Stimulated activated CD4-positive, alpha-beta T cell treated with anti-CD3 and anti-CD28 coated beads, Interleukin-4, amount 100 ng/mL, for 48 hours (primary cell): ENCODE results near the gene CCDC102A.
"Not testable (repeated sequence)": the region's sequence is repeated elsewhere in the genome, so short reads cannot be mapped to it uniquely, and the experiment has no call there.

Experiments used
- DNase-seq, 2 donors: peaks; one replicate each; pipeline ENCODE4 v3.0.0-alpha.2; 2020; ENCODE audit warnings: low read depth in 2 of 2

Gene CCDC102A

GRCh38 chr16:57565461-57565860, 29.1 kb upstream of the CCDC102A start:
- DNase-seq: no peak

GRCh38 chr16:57564571-57565270, 28.4 kb upstream of the CCDC102A start:
- no peak for DNase-seq

- DNase-seq: no peak
Observed at GRCh38 chr16:57563761-57564160, 27.4 kb upstream of the CCDC102A start.

- no peak for DNase-seq
Observed at GRCh38 chr16:57563487-57563750, 27.0 kb upstream of the CCDC102A start.

- no peak for DNase-seq
Observed at GRCh38 chr16:57562669-57563486, 26.5 kb upstream of the CCDC102A start.

- no peak for DNase-seq
Observed at GRCh38 chr16:57562066-57562465, 25.7 kb upstream of the CCDC102A start.

GRCh38 chr16:57559072-57559790, 22.9 kb upstream of the CCDC102A start:
- DNase-seq: no peak

GRCh38 chr16:57556941-57557541, 20.7 kb upstream of the CCDC102A start:
- no peak for DNase-seq

GRCh38 chr16:57555831-57556230, 19.5 kb upstream of the CCDC102A start:
- no peak for DNase-seq

GRCh38 chr16:57551057-57551456, 14.7 kb upstream of the CCDC102A start:
- no peak for DNase-seq

GRCh38 chr16:57549730-57550129, 13.4 kb upstream of the CCDC102A start:
- DNase-seq: no peak

- no peak for DNase-seq
Observed at GRCh38 chr16:57548408-57548807, 12.0 kb upstream of the CCDC102A start.

GRCh38 chr16:57547524-57547923, 11.2 kb upstream of the CCDC102A start:
- not testable (repeated sequence) for DNase-seq

- DNase-seq: peak in 1 of 2 donors; percentile 34
Observed at GRCh38 chr16:57544124-57544653, 7.8 kb upstream of the CCDC102A start.

GRCh38 chr16:57541754-57542435, 5.5 kb upstream of the CCDC102A start:
- DNase-seq: no peak

- no peak for DNase-seq
Observed at GRCh38 chr16:57540906-57541753, 4.8 kb upstream of the CCDC102A start.

- DNase-seq: no peak
Observed at GRCh38 chr16:57540387-57540786, 4.0 kb upstream of the CCDC102A start.

GRCh38 chr16:57539072-57539796, 2.9 kb upstream of the CCDC102A start:
- DNase-seq: no peak

- DNase-seq: peak in 1 of 2 donors; percentile 34
Observed at GRCh38 chr16:57538235-57538721, 1.9 kb upstream of the CCDC102A start.
